CD4-positive, alpha-beta memory T cell (primary cell): ENCODE data around the gene ARF1. TPM values are rescaled to one million over a fixed set of nuclear protein-coding genes. Genes with fewer than 3 reads are reported as not detected.

Source experiments
- CTCF ChIA-PET: fragments of 350-600 bp; sonication (Branson Sonifier 250); formaldehyde crosslinking; loops from one replicate; lab custom pipeline; 2021; ENCODE audit warnings: inconsistent platforms; ENCODE audit not compliant: partially characterized antibody; lab: Charles Lee
- POLR2A ChIA-PET: fragments of 350-600 bp; sonication (Branson Sonifier 250); formaldehyde crosslinking; loops from one replicate; lab custom pipeline; 2021; ENCODE audit not compliant: partially characterized antibody; lab: Charles Lee
- DNase-seq, 5 donors: peaks; one replicate each; pipeline versions ENCODE4 v3.0.0 to v3.0.0-alpha.2; 2020 to 2022; ENCODE audit warnings: mixed read lengths in 1 of 5
- H3K27ac ChIP-seq: one replicate; pipeline ENCODE4 v1.7.0; 2013; ENCODE audit warnings: low read depth, low read length
- H3K27me3 ChIP-seq: 2 replicates; pipeline ENCODE4 v1.7.0; 2013; ENCODE audit warnings: mild to moderate bottlenecking, low read length, moderate library complexity; ENCODE audit not compliant: insufficient read depth
- H3K36me3 ChIP-seq: 2 replicates; pipeline ENCODE4 v1.7.0; 2013; ENCODE audit warnings: mild to moderate bottlenecking, low read length, moderate library complexity; ENCODE audit not compliant: insufficient read depth
- H3K4me1 ChIP-seq: 2 replicates; pipeline ENCODE4 v1.7.0; 2013; ENCODE audit warnings: mild to moderate bottlenecking, low read length, moderate library complexity; ENCODE audit not compliant: insufficient read depth
- H3K4me3 ChIP-seq, 2 donors: one replicate each; pipeline ENCODE4 v1.7.0; 2013; ENCODE audit warnings: low read length in 2 of 2, mild to moderate bottlenecking in 1 of 2
- H3K9me3 ChIP-seq, 2 donors: one replicate each; pipeline ENCODE4 v1.7.0; 2013; ENCODE audit warnings: low read length in 2 of 2, control low read depth in 1 of 2; ENCODE audit not compliant: control insufficient read depth in 1 of 2
- H3K27ac Mint-ChIP-seq, 7 donors: one replicate each; pipeline ENCODE4 v1.8.0; 2020 to 2021; ENCODE audit warnings: mixed read lengths in 7 of 7, mild to moderate bottlenecking in 6 of 7, inconsistent platforms in 3 of 7, moderate library complexity in 3 of 7
- H3K27me3 Mint-ChIP-seq, 2 donors: one replicate each; pipeline ENCODE4 v1.8.0; 2020 to 2021; ENCODE audit warnings: mixed read lengths in 2 of 2
- H3K36me3 Mint-ChIP-seq, 2 donors: one replicate each; pipeline ENCODE4 v1.8.0; 2020 to 2021; ENCODE audit warnings: mixed read lengths in 2 of 2, inconsistent platforms in 1 of 2, mild to moderate bottlenecking in 1 of 2
- H3K4me1 Mint-ChIP-seq, 4 donors: one replicate each; pipeline ENCODE4 v1.8.0; 2020 to 2021; ENCODE audit warnings: mixed read lengths in 4 of 4, mild to moderate bottlenecking in 1 of 4
- H3K4me3 Mint-ChIP-seq, 8 donors: one replicate each; pipeline ENCODE4 v1.8.0; 2020 to 2021; ENCODE audit warnings: mixed read lengths in 8 of 8, mild to moderate bottlenecking in 7 of 8, moderate library complexity in 6 of 8, inconsistent platforms in 3 of 8
- H3K9me3 Mint-ChIP-seq, 8 donors: one replicate each; pipeline ENCODE4 v1.8.0; 2020 to 2021; ENCODE audit warnings: mixed read lengths in 8 of 8, mild to moderate bottlenecking in 5 of 8, inconsistent platforms in 3 of 8, moderate library complexity in 1 of 8
- intact Hi-C: fragments of 100-400 bp; cut with micrococcal nuclease; formaldehyde crosslinking; loops from one replicate; pipeline ENCODE4 v1.15.1; 2023
- polyA plus RNA-seq, 2 donors: library from polyadenylated mRNA; unstranded; fragments of 300-500 nt; fragmentation: Illumina TruSeq; gene quantifications; one replicate each; pipeline ENCODE4 v1.2.3, GENCODE V29; 2021
- total RNA-seq, 2 experiments: library from RNA; stranded (reverse); gene quantifications; one replicate each; pipeline ENCODE4 v1.2.3, GENCODE V29; 2021

Gene ARF1
- total and polyA plus RNA-seq, 4 experiments from 2014 or later = 265 to 600 (median 382) TPM

- no peak for DNase-seq
- H3K36me3 ChIP-seq = peaks cover 43% of the 10 kb centered on the region
- H3K27ac Mint-ChIP-seq = peak overlapping the region in 5 of 7 donors; percentile 47 to 80 (median 64)
- peak overlapping the region in 4 of 8 donors; percentile 1 to 31 (median 26) for H3K4me3 Mint-ChIP-seq
- H3K27ac ChIP-seq = no peak overlapping the region
- peaks cover 48 to 73% of the 10 kb centered on the region in 2 donors for H3K36me3 Mint-ChIP-seq
- H3K27me3 ChIP-seq = no peaks in the 10 kb centered on the region
- H3K9me3 Mint-ChIP-seq = peaks cover 0 to 12% (median 10%) of the 10 kb centered on the region in 8 donors
- H3K27me3 Mint-ChIP-seq = no peaks in the 10 kb centered on the region
- POLR2A ChIA-PET = interaction anchor here (0.7 to 12.8 kb wide), 2 partner anchors 8 to 207 kb away, joined by 4 to 146 read pairs; partner anchors contain the start of gene ARF1
- peaks cover 0 to 10% of the 10 kb centered on the region in 2 donors for H3K9me3 ChIP-seq
- CTCF ChIA-PET = no interaction called here
- peaks cover 51% of the 10 kb centered on the region for H3K4me1 ChIP-seq
- intact Hi-C loops = no loop called here
- peaks cover 34 to 85% (median 61%) of the 10 kb centered on the region in 4 donors for H3K4me1 Mint-ChIP-seq
- H3K4me3 ChIP-seq = no peak overlapping the region
Observed at GRCh38 chr1:228094432-228095016, 12.0 kb downstream of the ARF1 start.

- DNase-seq = no peak
- Mint-ChIP-seq H3K4me1 (peaks cover 29 to 83% (median 56%) of the 10 kb centered on the region in 4 donors), H3K27ac (peak overlapping the region in 5 of 7 donors; percentile 47 to 90 (median 64)), H3K4me3 (peak overlapping the region in 3 of 8 donors; percentile 15 to 29 (median 24)), H3K27me3 (no peaks in the 10 kb centered on the region), H3K9me3 (peaks cover 0 to 13% (median 10%) of the 10 kb centered on the region in 8 donors), H3K36me3 (peaks cover 49 to 75% of the 10 kb centered on the region in 2 donors)
- intact Hi-C loops = no loop called here
- no peak overlapping the region for H3K4me3 ChIP-seq
- peaks cover 44% of the 10 kb centered on the region for H3K4me1 ChIP-seq
- CTCF ChIA-PET = no interaction called here
- H3K27me3 ChIP-seq = no peaks in the 10 kb centered on the region
- peaks cover 45% of the 10 kb centered on the region for H3K36me3 ChIP-seq
- no peak overlapping the region for H3K27ac ChIP-seq
- POLR2A ChIA-PET = interaction anchor here (0.7 to 12.8 kb wide), 2 partner anchors 9 to 208 kb away, joined by 4 to 146 read pairs; partner anchors contain the start of gene ARF1
- peaks cover 0 to 10% of the 10 kb centered on the region in 2 donors for H3K9me3 ChIP-seq
Observed at GRCh38 chr1:228095161-228095560, 12.7 kb downstream of the ARF1 start.

DNA sequence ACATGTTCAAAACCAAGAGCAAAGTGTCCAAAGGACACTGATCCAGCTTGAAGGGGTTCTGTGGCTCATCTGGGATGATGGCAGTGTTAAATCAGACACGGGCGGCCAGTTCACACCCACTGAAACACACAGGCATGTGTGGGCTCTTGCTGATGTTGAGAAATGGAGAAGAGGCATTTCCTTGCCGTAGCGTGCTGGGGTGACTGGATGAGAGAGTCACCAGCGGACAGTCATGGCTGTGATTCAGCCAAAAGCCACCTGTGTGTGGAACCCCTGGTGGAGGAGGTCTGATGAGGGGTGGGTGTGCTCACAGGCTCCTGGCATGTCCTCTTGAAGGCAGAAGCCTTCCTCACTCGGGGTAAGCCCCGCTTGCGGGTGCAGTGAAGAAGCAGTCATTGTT is 13.4 kb downstream of the ARF1 start:
- Mint-ChIP-seq H3K27ac (peak overlapping the region in 5 of 7 donors; percentile 57 to 90 (median 79)), H3K9me3 (peaks cover 0 to 15% (median 10%) of the 10 kb centered on the region in 8 donors), H3K27me3 (no peaks in the 10 kb centered on the region), H3K4me1 (peaks cover 24 to 79% (median 50%) of the 10 kb centered on the region in 4 donors), H3K4me3 (no peak overlapping the region), H3K36me3 (peaks cover 49 to 68% of the 10 kb centered on the region in 2 donors)
- Histone ChIP-seq H3K36me3 (peaks cover 47% of the 10 kb centered on the region), H3K27ac (no peak overlapping the region), H3K9me3 (peaks cover 0 to 10% of the 10 kb centered on the region in 2 donors), H3K27me3 (no peaks in the 10 kb centered on the region), H3K4me1 (peaks cover 39% of the 10 kb centered on the region), H3K4me3 (no peak overlapping the region)
- DNase-seq = no peak
- POLR2A ChIA-PET = interaction anchor here (12.8 kb wide), 1 partner anchor 9 kb away, joined by 146 read pairs; the partner anchor contains the start of gene ARF1
- intact Hi-C loops = no loop called here
- CTCF ChIA-PET = no interaction called here

DNA sequence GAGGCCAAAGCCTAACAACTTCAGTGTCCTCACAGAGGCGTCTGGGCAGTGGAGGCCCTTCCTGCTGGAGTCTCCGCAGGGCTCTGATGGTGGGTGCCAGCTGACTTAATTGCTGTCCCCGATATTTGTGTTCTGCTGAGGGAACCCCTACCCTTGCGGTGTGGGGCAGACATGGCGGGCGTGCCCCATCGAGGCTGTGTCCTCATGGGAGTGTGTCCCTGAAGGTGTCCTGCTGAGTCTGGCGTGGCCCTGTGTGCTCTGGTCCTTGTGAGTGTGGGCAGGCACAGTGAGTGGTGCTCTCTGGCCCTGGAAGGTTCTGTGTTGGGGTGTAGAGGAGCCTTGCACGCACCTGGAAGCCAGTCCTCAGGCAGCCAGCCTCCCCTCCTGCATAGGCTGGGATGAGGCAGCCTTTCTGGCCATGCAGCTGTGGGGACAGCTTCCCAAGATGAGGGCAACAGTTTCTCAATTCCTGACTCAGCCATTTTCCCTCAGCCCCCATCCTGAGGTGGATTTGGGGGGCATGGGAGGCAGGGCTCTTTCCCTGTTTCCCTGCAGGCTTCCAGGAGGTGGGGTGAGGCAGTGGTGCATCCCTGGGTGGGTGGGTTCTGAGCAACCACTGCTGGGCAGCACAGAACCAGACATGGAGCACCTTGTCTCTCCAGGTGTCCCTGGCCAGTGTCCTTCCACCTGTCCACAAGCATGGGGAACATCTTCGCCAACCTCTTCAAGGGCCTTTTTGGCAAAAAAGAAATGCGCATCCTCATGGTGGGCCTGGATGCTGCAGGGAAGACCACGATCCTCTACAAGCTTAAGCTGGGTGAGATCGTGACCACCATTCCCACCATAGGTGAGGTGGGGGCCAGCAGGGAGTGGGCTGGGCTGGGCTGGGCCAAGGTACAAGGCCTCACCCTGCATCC is 14.2 kb downstream of the ARF1 start:
- CTCF ChIA-PET = no interaction called here
- peak overlapping the region in 3 of 7 donors; percentile 73 to 93 (median 78) for H3K27ac Mint-ChIP-seq
- peaks cover 0 to 10% of the 10 kb centered on the region in 2 donors for H3K9me3 ChIP-seq

GRCh38 chr1:228097333-228098081 is 15.0 kb downstream of the ARF1 start:
- Histone ChIP-seq H3K4me3 (no peak overlapping the region), H3K36me3 (peaks cover 44% of the 10 kb centered on the region), H3K27me3 (no peaks in the 10 kb centered on the region), H3K27ac (no peak overlapping the region), H3K9me3 (peaks cover 0 to 10% of the 10 kb centered on the region in 2 donors), H3K4me1 (peaks cover 33% of the 10 kb centered on the region)
- no peak for DNase-seq
- POLR2A ChIA-PET = interaction anchor here (12.8 kb wide), 1 partner anchor 11 kb away, joined by 146 read pairs; the partner anchor contains the start of gene ARF1
- H3K4me1 Mint-ChIP-seq = peaks cover 15 to 72% (median 42%) of the 10 kb centered on the region in 4 donors
- CTCF ChIA-PET = interaction anchor here (1.3 kb wide), 1 partner anchor 13 kb away, joined by 3 read pairs; no protein-coding TSS in a partner anchor
- H3K4me3 Mint-ChIP-seq = no peak overlapping the region
- H3K27ac Mint-ChIP-seq = peak overlapping the region in 3 of 7 donors; percentile 55 to 93 (median 73)
- intact Hi-C loops = no loop called here
- H3K9me3 Mint-ChIP-seq = peaks cover 0 to 15% (median 10%) of the 10 kb centered on the region in 8 donors
- peaks cover 41 to 59% of the 10 kb centered on the region in 2 donors for H3K36me3 Mint-ChIP-seq
- no peaks in the 10 kb centered on the region for H3K27me3 Mint-ChIP-seq

More for the DNA sequence above, 14.2 kb downstream of the ARF1 start:
- H3K36me3 ChIP-seq = peaks cover 46% of the 10 kb centered on the region
- Mint-ChIP-seq H3K27me3 (no peaks in the 10 kb centered on the region), H3K36me3 (peaks cover 46 to 67% of the 10 kb centered on the region in 2 donors), H3K4me3 (no peak overlapping the region), H3K9me3 (peaks cover 0 to 15% (median 10%) of the 10 kb centered on the region in 8 donors), H3K4me1 (peaks cover 21 to 79% (median 48%) of the 10 kb centered on the region in 4 donors)
- POLR2A ChIA-PET = interaction anchor here (12.8 kb wide), 1 partner anchor 10 kb away, joined by 146 read pairs; the partner anchor contains the start of gene ARF1
- intact Hi-C loops = no loop called here
- no peak for DNase-seq
- H3K27ac ChIP-seq = no peak overlapping the region
- H3K27me3 ChIP-seq = no peaks in the 10 kb centered on the region
- H3K4me3 ChIP-seq = no peak overlapping the region
- peaks cover 39% of the 10 kb centered on the region for H3K4me1 ChIP-seq

GRCh38 chr1:228098323-228098931 is 15.9 kb downstream of the ARF1 start:
- ChIA-PET CTCF (interaction anchor here (1.3 to 1.5 kb wide), 2 partner anchors 14 to 16 kb away, joined by 3 to 4 read pairs; no protein-coding TSS in a partner anchor), POLR2A (interaction anchor here (12.8 kb wide), 1 partner anchor 12 kb away, joined by 146 read pairs; the partner anchor contains the start of gene ARF1)
- Mint-ChIP-seq H3K27ac (peak overlapping the region in 5 of 7 donors; percentile 29 to 93 (median 63)), H3K36me3 (peaks cover 39 to 63% of the 10 kb centered on the region in 2 donors), H3K27me3 (no peaks in the 10 kb centered on the region), H3K4me1 (peaks cover 14 to 67% (median 41%) of the 10 kb centered on the region in 4 donors), H3K4me3 (peak overlapping the region in 1 of 8 donors; percentile 4), H3K9me3 (peaks cover 0 to 19% (median 10%) of the 10 kb centered on the region in 8 donors)
- Histone ChIP-seq H3K36me3 (peaks cover 44% of the 10 kb centered on the region), H3K27ac (no peak overlapping the region), H3K9me3 (peaks cover 0 to 10% of the 10 kb centered on the region in 2 donors), H3K4me1 (peaks cover 29% of the 10 kb centered on the region), H3K27me3 (no peaks in the 10 kb centered on the region), H3K4me3 (no peak overlapping the region)
- intact Hi-C loops = no loop called here
- DNase-seq = no peak
